ENCODE data around the gene LRP1.

GRCh38 chr12:57240066-57240921 lies 112.0 kb downstream of the LRP1 start:
- TF ChIP-seq EZH2 (IDR thresholded peaks at IDR 0.05) (no peak), POLR2AphosphoS5 (IDR thresholded peaks at IDR 0.05; ENCODE audit: borderline replicate concordance, low read depth, low read length) (no peak), FOXP2 (optimal IDR thresholded peaks at IDR 0.05; ENCODE audit: control extremely low read depth, extremely low read length, insufficient read depth) (no peak)

Data from SK-N-MC (cell line).